PFSK-1 (cell line): Measurements from ENCODE around the gene ENC1.

Experiments used
- FOXP2 ChIP-seq: optimal IDR thresholded peaks from 2 replicates; pipeline ENCODE3; 2011; ENCODE audit warnings: borderline replicate concordance, control low read depth, inconsistent platforms; ENCODE audit not compliant: insufficient read depth; ENCODE audit errors: extremely low read length, extremely low read depth
- POLR2AphosphoS5 ChIP-seq: IDR thresholded peaks from 2 replicates; pipeline ENCODE4 v1.6.1; 2012; ENCODE audit warnings: low read depth, mild to moderate bottlenecking, control low read depth, low read length, moderate library complexity
- SIN3A ChIP-seq: IDR thresholded peaks from 2 replicates; pipeline ENCODE4 v1.6.1; 2012; ENCODE audit warnings: mild to moderate bottlenecking, low read length, moderate library complexity, borderline replicate concordance; ENCODE audit not compliant: insufficient read depth
- TAF1 ChIP-seq: IDR thresholded peaks from 2 replicates; pipeline ENCODE4 v1.6.1; 2012; ENCODE audit warnings: low read length, control low read depth, borderline replicate concordance; ENCODE audit not compliant: insufficient read depth
- TF ChIP-seq, protein P1 (sequence below), 2 experiments: IDR thresholded peaks; 2 replicates each; pipeline versions ENCODE4 v1.6.1 to v1.8.0; 2011 to 2012; ENCODE audit warnings: low read depth in 2 of 2, low read length in 2 of 2, control low read depth in 1 of 2, inconsistent platforms in 1 of 2, mild to moderate bottlenecking in 1 of 2, moderate library complexity in 1 of 2; ENCODE audit not compliant: insufficient read depth in 1 of 2

ENC1 gene

GRCh38 chr5:74630453-74631066 lies 10.0 kb downstream of the ENC1 start:
- TF ChIP-seq POLR2AphosphoS5 = no peak
- TF ChIP-seq SIN3A = no peak
- TF ChIP-seq TAF1 = no peak
- TF ChIP-seq FOXP2 = no peak
- TF ChIP-seq, protein P1, sequence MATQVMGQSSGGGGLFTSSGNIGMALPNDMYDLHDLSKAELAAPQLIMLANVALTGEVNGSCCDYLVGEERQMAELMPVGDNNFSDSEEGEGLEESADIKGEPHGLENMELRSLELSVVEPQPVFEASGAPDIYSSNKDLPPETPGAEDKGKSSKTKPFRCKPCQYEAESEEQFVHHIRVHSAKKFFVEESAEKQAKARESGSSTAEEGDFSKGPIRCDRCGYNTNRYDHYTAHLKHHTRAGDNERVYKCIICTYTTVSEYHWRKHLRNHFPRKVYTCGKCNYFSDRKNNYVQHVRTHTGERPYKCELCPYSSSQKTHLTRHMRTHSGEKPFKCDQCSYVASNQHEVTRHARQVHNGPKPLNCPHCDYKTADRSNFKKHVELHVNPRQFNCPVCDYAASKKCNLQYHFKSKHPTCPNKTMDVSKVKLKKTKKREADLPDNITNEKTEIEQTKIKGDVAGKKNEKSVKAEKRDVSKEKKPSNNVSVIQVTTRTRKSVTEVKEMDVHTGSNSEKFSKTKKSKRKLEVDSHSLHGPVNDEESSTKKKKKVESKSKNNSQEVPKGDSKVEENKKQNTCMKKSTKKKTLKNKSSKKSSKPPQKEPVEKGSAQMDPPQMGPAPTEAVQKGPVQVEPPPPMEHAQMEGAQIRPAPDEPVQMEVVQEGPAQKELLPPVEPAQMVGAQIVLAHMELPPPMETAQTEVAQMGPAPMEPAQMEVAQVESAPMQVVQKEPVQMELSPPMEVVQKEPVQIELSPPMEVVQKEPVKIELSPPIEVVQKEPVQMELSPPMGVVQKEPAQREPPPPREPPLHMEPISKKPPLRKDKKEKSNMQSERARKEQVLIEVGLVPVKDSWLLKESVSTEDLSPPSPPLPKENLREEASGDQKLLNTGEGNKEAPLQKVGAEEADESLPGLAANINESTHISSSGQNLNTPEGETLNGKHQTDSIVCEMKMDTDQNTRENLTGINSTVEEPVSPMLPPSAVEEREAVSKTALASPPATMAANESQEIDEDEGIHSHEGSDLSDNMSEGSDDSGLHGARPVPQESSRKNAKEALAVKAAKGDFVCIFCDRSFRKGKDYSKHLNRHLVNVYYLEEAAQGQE (IDR thresholded peaks at IDR 0.05; ENCODE audit: insufficient read depth in 1 of 2, low read depth in 2 of 2, low read length in 2 of 2) = no peak

GRCh38 chr5:74629326-74629725 lies 11.2 kb downstream of the ENC1 start:
- TF ChIP-seq FOXP2 = no peak
- TF ChIP-seq POLR2AphosphoS5 = no peak
- no peak for TF ChIP-seq TAF1
- TF ChIP-seq SIN3A = no peak
- TF ChIP-seq, protein P1 (IDR thresholded peaks at IDR 0.05; ENCODE audit: insufficient read depth in 1 of 2, low read depth in 2 of 2, low read length in 2 of 2) = no peak

GRCh38 chr5:74628359-74628758 lies 12.2 kb downstream of the ENC1 start:
- TF ChIP-seq, protein P1 (IDR thresholded peaks at IDR 0.05; ENCODE audit: insufficient read depth in 1 of 2, low read depth in 2 of 2, low read length in 2 of 2) = no peak
- TF ChIP-seq FOXP2 = no peak
- TF ChIP-seq POLR2AphosphoS5 = no peak
- no peak for TF ChIP-seq SIN3A
- no peak for TF ChIP-seq TAF1

DNA sequence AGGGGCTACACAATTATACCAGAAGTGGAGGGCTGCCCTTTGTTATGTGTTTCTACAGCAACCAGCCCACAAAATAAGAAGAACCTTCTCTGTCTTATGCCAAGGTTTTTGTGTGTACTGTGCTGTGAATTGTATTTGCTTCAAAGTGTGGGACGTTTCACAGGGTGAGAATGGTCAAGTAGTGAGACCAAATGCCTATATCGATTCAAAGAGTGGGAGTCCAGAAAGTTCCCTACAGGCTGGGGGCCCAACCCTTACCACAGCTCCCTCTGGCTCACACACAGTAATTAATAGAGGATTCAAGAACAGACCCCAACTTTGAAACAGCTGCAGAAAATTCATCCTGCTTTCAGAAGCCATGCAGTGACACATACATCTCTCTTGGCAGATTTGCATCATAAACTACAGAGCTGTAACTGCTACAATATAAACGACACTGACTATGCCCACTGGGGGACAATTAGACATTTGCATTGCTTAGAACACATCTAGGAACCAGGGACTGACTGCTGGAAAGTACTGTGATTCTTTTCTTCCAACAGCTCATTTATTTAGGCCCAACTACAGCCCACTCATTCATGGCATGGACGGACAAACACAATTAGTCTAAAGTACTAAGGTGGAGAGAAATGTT lies 12.8 kb downstream of the ENC1 start:
- TF ChIP-seq POLR2AphosphoS5 (no peak), SIN3A (no peak), TAF1 (no peak), FOXP2 (no peak)
- TF ChIP-seq, protein P1 (IDR thresholded peaks at IDR 0.05; ENCODE audit: insufficient read depth in 1 of 2, low read depth in 2 of 2, low read length in 2 of 2) = no peak
